ENCODE measurements around the gene SIGLEC6. TPM values are rescaled to one million over a fixed set of nuclear protein-coding genes. Genes with fewer than 3 reads are reported as not detected.

Gene SIGLEC6
- polyA plus RNA-seq, 3 donors = 0.04 TPM; not detected in 2

DNA sequence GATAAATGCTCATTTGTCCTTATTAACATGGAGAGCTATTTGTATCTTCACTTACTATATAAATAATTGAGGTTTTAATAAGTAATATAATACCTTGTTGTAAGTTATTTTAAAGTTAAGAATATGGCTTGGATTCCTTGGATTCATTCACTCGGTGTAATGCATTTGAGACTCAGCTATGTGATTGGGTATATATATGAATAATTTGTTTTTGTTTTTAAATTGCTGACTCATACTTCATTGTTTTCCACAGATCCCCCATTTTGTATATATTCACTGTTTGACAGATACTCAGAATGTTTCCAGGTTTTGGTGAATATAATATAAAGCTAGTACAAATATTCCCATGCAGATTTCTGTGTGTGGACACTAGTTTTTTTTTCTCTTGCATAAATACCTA is 59.9 kb downstream of the SIGLEC6 start:
- no peak overlapping the region for H3K27ac ChIP-seq (ENCODE audit: low read depth in 1 of 2, low read length in 2 of 2)
- intact Hi-C loops (cut with micrococcal nuclease) = loop anchor here in 1 of 2 donors (5.0 kb wide), 2 partner anchors 136 to 191 kb away; no protein-coding TSS in a partner anchor
- H3K27me3 ChIP-seq (ENCODE audit: control insufficient read depth in 2 of 2, insufficient read depth in 2 of 2, low read length in 2 of 2) = no peaks in the 10 kb centered on the region
- H4K20me1 ChIP-seq (ENCODE audit: insufficient read depth, low read length) = no peaks in the 10 kb centered on the region
- Mint-ChIP-seq H3K36me3 (peaks cover 0 to 3% of the 10 kb centered on the region in 2 donors), H3K9me3 (peaks cover 3 to 5% (median 4%) of the 10 kb centered on the region in 7 donors), H3K27ac (no peak overlapping the region), H3K27me3 (ENCODE audit: low read depth in 3 of 3) (peaks cover 12 to 15% (median 13%) of the 10 kb centered on the region in 3 donors), H3K4me1 (peaks cover 26% of the 10 kb centered on the region), H3K4me3 (no peak overlapping the region)
- H3K4me3 ChIP-seq (replicated peaks in 1 of 3; ENCODE audit: low read depth in 2 of 3, low read length in 3 of 3) = no peak overlapping the region
- WGBS (ENCODE audit: insufficient coverage) = no CpG with 5 or more reads among the region's 1 CpG
- H3K4me1 ChIP-seq (ENCODE audit: control insufficient read depth in 1 of 2, insufficient read depth in 2 of 2, low read length in 2 of 2) = peaks cover 10 to 20% of the 10 kb centered on the region in 2 donors
- H3K79me2 ChIP-seq (ENCODE audit: insufficient read depth, low read length) = no peaks in the 10 kb centered on the region
- no peak overlapping the region for H3K4me2 ChIP-seq (replicated peaks; ENCODE audit: extremely low read depth, low read length, poor library complexity, severe bottlenecking)
- no peak for DNase-seq
- TF ChIP-seq, protein P1, sequence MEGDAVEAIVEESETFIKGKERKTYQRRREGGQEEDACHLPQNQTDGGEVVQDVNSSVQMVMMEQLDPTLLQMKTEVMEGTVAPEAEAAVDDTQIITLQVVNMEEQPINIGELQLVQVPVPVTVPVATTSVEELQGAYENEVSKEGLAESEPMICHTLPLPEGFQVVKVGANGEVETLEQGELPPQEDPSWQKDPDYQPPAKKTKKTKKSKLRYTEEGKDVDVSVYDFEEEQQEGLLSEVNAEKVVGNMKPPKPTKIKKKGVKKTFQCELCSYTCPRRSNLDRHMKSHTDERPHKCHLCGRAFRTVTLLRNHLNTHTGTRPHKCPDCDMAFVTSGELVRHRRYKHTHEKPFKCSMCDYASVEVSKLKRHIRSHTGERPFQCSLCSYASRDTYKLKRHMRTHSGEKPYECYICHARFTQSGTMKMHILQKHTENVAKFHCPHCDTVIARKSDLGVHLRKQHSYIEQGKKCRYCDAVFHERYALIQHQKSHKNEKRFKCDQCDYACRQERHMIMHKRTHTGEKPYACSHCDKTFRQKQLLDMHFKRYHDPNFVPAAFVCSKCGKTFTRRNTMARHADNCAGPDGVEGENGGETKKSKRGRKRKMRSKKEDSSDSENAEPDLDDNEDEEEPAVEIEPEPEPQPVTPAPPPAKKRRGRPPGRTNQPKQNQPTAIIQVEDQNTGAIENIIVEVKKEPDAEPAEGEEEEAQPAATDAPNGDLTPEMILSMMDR (IDR thresholded peaks at IDR 0.05) = no peak
- no peaks in the 10 kb centered on the region for H3K36me3 ChIP-seq (replicated peaks in 1 of 2; ENCODE audit: control insufficient read depth in 1 of 2, insufficient read depth in 2 of 2, low read length in 2 of 2)
- no peak overlapping the region for H2AFZ ChIP-seq (ENCODE audit: insufficient read depth, low read depth, low read length, poor library complexity, severe bottlenecking)
- H3K9ac ChIP-seq (ENCODE audit: insufficient read depth, low read length, poor library complexity, severe bottlenecking) = no peak overlapping the region
- peaks cover 0 to 2% of the 10 kb centered on the region in 2 donors for H3K9me3 ChIP-seq (replicated peaks in 1 of 2; ENCODE audit: control insufficient read depth in 1 of 2, insufficient read depth in 1 of 2, low read length in 2 of 2)

DNA sequence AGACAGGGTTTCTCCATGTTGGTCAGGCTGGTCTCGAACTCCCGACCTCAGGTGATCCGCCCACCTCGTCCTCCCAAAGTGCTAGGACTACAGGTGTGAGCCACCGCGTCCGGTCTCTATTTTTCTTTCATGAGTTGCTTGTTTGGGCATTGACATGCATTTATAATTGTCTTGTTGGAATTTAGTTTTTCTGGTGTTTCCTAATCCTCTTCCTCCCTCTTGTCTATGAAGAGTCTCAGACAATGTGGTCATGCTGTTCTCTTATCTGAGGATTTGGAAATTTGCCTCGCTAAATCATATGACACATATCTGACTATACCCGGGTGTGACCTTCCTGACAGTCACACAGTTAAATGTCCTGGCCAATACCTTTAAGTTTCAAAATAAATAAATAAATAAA is 60.5 kb downstream of the SIGLEC6 start:
- WGBS (ENCODE audit: insufficient coverage) = no CpG with 5 or more reads among the region's 9 CpGs
- Mint-ChIP-seq H3K9me3 (peaks cover 0 to 2% (median under 1%) of the 10 kb centered on the region in 7 donors), H3K27ac (no peak overlapping the region), H3K27me3 (ENCODE audit: low read depth in 3 of 3) (peaks cover 11 to 14% (median 11%) of the 10 kb centered on the region in 3 donors), H3K4me1 (peaks cover 32% of the 10 kb centered on the region), H3K4me3 (no peak overlapping the region), H3K36me3 (no peaks in the 10 kb centered on the region)
- no peaks in the 10 kb centered on the region for H3K79me2 ChIP-seq (ENCODE audit: insufficient read depth, low read length)
- TF ChIP-seq, protein P1 (IDR thresholded peaks at IDR 0.05) = no peak
- intact Hi-C loops (cut with micrococcal nuclease) = loop anchor here in 1 of 2 donors (5.0 kb wide), 2 partner anchors 136 to 191 kb away; no protein-coding TSS in a partner anchor
- H3K36me3 ChIP-seq (replicated peaks in 1 of 2; ENCODE audit: control insufficient read depth in 1 of 2, insufficient read depth in 2 of 2, low read length in 2 of 2) = no peaks in the 10 kb centered on the region
- H4K20me1 ChIP-seq (ENCODE audit: insufficient read depth, low read length) = no peaks in the 10 kb centered on the region
- H3K4me1 ChIP-seq (ENCODE audit: control insufficient read depth in 1 of 2, insufficient read depth in 2 of 2, low read length in 2 of 2) = peaks cover 10 to 25% of the 10 kb centered on the region in 2 donors
- no peak for DNase-seq
- no peak overlapping the region for H2AFZ ChIP-seq (ENCODE audit: insufficient read depth, low read depth, low read length, poor library complexity, severe bottlenecking)
- no peaks in the 10 kb centered on the region for H3K27me3 ChIP-seq (ENCODE audit: control insufficient read depth in 2 of 2, insufficient read depth in 2 of 2, low read length in 2 of 2)
- H3K9me3 ChIP-seq (replicated peaks in 1 of 2; ENCODE audit: control insufficient read depth in 1 of 2, insufficient read depth in 1 of 2, low read length in 2 of 2) = no peaks in the 10 kb centered on the region
- H3K4me2 ChIP-seq (replicated peaks; ENCODE audit: extremely low read depth, low read length, poor library complexity, severe bottlenecking) = no peak overlapping the region
- no peak overlapping the region for H3K9ac ChIP-seq (ENCODE audit: insufficient read depth, low read length, poor library complexity, severe bottlenecking)
- H3K27ac ChIP-seq (ENCODE audit: low read depth in 1 of 2, low read length in 2 of 2) = no peak overlapping the region
- H3K4me3 ChIP-seq (replicated peaks in 1 of 3; ENCODE audit: low read depth in 2 of 3, low read length in 3 of 3) = no peak overlapping the region
